NCI-H2196 treated with DMSO at 0.1 percent for 48 hours (cell line): ENCODE results near the gene CCDC172.
"Not testable (repeated sequence)": the region's sequence is repeated elsewhere in the genome, so short reads cannot be mapped to it uniquely, and the experiment has no call there.

Experiments used
- DNase-seq: peaks from one replicate; lab custom pipeline; 2025; ENCODE audit not compliant: unreplicated experiment; lab: John Stamatoyannopoulos, UW

CCDC172 gene

DNA sequence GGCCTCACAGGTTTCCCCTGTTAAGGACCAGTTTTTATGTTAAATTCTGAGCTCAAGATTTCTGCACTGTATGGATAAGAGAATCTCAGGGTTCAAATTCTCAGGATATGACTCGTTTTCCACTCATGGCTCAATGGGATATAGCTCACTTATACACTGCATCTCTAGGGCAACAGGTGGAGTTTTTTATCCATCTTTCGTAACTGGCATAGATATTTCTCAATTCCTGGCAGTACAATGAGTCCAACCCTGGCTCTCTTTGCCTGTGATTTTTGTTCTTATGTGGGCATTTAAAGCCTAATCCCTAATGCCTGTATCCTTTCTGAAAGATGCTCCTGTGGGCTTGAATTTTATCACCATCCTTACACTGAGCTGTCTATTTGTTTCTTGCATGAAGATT lies 7.6 kb downstream of the CCDC172 start:
- no peak for DNase-seq

DNA sequence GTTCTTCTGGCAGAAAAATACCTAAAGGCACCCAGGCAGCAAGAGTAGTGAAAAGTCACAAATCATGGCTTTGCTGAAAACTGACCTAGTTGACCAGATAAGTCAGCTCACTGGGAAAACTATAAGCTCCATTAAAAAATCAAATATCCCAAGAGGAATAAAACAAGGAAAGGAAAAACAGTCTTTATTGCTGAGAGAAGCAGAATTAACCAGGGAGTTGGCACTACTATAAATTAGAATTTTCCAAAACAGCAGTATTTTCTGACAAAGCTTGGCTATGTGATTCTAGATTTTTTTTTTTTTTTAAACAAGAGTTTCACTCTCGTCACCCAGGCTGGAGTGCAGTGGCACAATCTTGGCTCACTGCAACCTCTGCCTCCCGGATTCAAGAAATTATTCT lies 12.6 kb downstream of the CCDC172 start:
- no peak for DNase-seq

DNA sequence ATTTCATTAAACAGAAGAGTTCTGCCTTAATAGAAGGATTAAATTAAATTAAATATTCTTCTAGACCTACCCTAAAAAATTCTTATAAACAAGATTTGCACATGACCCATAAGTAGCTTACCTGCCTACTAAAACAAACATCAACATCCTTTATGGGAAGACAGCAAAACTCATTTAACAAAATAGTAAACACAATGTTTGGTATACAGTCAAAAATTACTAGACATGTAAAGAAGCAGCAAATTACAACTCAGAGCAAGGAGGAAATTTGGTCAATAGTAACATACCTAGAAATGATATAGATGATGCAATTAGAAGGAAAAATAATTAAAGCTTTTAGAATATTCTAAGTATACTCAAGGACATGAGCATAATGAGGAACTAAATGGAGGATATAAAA lies 27.9 kb downstream of the CCDC172 start:
- no peak for DNase-seq

- no peak for DNase-seq
These were observed 29.6 kb downstream of the CCDC172 start for GRCh38 chr10:116353817-116354216.

- DNase-seq: no peak
These were observed 31.1 kb downstream of the CCDC172 start for GRCh38 chr10:116355341-116355740.

- DNase-seq: no peak
These were observed 32.6 kb downstream of the CCDC172 start for GRCh38 chr10:116356833-116357232.

GRCh38 chr10:116364868-116365267 lies 40.6 kb downstream of the CCDC172 start:
- DNase-seq: no peak

DNA sequence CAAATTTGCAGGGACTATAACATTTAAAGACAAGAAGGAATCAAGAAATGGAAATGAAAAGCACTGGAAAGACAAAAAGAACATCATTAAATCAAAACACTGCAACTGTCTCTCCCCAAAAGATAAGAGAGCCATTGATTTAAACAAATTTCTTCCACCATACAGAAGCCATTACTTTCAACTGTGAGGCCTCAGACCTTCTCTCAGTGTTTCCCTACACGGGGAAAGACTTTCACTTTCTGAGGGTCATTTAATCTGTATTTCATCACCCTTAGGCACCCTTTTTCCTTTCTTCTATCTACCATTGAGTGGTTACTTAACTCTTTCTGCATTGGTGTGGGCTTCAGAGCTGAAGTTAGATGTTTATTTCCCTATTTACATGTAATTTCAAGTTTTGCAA lies 47.5 kb downstream of the CCDC172 start:
- no peak for DNase-seq

DNA sequence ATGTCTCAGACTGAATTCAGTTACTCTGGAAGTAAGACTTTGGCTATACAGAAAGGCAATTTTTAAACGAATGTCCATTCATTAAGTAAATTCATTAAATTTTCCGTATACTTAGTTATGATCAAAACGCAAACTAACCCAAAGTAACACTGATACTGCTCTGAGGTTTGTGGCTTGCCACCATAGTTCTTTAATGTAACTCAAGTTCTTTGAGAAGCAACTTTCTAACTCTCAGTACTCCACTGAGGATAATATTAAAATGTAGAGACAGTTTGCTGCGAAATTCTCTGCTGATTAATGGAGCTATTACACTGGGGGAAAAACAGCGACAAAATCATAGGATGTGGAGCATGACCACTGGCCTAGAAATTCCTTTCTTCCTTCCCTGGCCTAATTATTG lies 58.0 kb downstream of the CCDC172 start:
- no peak for DNase-seq

DNA sequence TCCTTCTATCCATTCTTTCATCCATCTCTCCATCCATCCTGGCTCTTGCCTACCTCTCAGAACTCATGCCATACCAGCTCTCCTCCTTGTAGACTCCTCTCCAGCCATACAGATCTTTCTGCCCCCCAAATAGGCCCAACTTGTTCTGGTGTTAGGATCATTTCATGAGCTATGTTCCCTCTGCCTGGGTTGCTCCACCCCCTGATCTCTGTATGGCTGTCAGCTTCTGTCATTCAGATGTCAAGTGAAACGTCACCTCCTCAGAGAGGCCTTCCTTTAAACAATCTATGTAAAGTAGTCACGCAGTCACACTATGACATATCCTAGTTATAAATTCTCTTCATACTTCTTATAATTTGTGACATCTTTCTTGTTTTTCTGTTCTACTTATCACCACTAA lies 61.1 kb downstream of the CCDC172 start:
- DNase-seq: no peak

- no peak for DNase-seq
These were observed 62.0 kb downstream of the CCDC172 start for GRCh38 chr10:116385994-116386809.

DNA sequence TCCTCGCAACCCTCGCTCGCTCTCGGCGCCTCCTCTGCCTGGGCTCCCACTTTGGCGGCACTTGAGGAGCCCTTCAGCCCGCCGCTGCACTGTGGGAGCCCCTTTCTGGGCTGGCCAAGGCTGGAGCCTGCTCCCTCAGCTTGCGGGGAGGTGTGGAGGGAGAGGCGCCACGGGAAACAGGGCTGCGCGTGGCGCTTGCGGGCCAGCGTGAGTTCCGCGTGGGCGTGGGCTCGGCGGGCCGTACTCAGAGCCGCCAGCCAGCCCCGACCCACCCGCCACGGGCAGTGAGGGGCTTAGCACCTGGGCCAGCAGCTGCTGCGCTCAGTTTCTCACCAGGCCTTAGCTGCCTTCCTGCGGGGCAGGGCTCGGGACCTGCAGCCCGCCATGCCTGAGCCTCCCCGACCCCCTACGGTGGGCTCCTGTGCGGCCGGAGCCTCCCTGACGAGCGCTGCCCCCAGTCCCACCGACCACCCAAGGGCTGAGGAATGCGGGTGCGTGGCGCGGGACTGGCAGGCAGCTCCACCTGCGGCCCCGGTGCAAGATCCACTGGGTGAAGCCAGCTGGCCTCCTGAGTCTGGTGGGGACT lies 69.1 kb downstream of the CCDC172 start:
- DNase-seq: not testable (repeated sequence)

DNA sequence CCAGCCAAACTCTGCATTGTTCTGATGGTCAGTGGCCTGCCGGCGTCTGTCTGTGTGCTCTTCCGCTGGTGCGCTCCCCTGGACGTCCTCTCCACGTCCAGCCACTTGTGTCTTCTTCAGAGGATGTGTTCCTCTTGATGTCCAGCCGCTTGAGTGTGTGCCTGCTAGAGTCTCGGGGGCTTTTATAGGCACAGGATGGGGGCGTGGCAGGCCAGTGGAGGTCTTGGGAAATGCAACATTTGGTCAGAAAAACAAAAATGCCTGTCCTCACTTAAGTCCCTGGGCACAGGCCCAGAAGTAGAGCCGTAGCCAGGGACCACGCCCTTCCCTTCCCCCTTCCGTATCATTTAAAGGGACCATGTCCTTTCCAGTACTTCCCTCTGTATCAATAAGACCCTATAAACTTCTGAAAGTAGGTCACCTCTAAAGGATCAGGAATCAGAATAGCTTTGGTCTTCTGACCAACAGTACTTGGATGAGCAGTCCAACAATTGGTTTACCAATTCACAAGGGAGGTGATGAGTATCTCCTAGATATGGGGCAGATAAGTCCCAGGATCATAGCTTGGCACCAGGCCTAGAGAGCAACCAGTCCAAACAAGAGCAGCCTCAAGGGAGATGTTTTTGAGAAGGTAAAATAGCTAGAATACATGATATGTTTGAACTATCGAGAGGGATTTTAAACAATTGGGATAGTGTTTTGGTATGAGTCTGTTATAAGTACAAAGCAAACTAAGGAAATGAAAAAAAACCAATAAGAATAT lies 71.2 kb downstream of the CCDC172 start:
- no peak for DNase-seq

DNA sequence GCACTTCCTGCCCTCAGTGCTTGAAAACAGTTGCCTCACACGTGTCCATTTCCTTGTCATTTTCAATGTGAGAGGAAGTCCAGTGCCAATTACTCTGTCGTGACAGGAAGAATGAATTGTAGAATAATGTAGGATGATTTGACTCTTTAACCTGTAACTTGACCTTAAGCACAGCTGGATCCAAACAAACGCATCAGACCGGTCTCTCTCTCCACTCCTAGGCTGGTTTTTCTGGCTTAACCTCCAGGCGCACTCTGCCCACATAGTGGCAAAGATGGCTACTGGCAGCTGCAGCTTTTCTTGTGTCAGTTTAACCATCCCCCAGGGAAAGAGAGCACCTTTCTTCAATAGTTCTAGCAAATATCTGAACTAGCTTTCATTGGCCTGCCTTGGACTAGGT lies 74.0 kb downstream of the CCDC172 start:
- no peak for DNase-seq

DNA sequence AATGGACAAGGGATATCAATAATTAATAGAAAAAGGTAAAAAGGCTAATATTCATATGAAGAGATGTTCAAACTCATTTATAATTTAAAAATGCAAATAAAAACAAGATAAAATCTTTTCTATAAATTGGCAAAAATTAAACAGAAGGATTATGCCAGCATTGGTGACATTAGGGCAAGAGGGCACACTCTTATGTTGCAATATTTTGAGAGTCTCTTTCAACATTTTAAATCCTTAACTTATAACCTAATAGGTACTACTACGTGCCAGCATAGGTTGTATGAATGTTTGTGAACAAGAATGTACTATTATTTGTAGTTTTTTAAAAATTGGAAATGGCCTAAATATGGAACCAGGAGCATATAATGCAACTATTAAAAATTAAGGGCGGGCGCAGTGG lies 78.6 kb downstream of the CCDC172 start:
- no peak for DNase-seq

- no peak for DNase-seq
These were observed 79.5 kb downstream of the CCDC172 start for GRCh38 chr10:116403740-116404250.

DNA sequence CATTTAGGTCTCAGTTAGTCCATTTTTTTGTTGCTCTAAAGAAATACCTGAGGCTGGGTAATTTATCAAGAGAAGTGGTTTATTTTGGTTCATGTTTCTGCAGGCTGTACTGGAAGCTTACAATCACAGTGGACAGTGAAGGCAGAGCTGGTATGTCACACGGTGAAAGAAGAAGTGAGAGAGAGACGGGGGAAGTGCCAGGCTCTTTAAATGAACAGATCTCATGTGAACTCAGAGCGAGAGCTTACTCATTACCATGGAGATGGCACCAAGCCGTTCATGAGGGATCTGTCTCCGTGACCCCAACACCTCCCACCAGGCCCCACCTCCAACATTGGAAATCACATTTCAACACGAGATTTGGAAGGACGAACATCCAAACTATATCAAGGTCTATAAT lies 84.5 kb downstream of the CCDC172 start:
- no peak for DNase-seq

GRCh38 chr10:116410351-116410750 lies 86.1 kb downstream of the CCDC172 start:
- no peak for DNase-seq

GRCh38 chr10:116417821-116418220 lies 93.6 kb downstream of the CCDC172 start:
- DNase-seq: no peak

DNA sequence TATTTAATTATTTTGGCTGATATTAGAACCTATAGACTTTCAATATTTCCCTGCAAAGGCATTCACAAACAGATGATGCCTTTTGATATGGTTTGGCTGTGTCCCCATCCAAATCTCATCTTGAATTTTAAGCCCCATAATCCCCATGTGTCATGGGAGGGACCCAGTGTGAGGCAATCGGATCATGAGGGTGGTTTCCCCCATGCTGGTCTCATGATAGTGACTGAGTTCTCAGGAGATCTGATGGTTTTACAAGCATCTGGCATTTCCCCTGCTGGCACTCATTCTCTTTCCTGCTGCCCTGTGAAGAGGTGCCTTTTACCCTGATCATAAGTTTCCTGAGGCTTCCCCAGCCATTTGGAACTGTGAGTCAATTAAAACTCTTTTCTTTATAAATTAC lies 94.1 kb downstream of the CCDC172 start:
- no peak for DNase-seq

DNA sequence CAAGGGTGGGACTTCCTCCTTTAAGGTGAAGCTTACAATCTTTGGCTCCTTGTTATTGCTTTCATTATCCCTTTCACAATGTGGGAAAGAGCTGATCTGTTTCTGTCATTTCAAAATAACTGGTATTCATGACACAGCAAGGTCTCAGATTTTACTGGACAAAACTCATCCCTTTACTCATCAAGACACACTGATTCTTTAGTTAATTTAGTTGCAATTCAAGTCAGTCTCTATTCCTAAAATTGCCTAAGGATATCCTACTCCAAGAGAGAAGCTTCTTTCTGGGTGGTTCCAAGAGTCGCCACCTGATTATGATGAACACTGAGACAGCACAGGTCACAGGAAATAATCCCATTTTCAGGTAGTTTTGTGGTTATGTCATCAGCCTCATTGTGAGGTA lies 97.6 kb downstream of the CCDC172 start:
- no peak for DNase-seq

DNA sequence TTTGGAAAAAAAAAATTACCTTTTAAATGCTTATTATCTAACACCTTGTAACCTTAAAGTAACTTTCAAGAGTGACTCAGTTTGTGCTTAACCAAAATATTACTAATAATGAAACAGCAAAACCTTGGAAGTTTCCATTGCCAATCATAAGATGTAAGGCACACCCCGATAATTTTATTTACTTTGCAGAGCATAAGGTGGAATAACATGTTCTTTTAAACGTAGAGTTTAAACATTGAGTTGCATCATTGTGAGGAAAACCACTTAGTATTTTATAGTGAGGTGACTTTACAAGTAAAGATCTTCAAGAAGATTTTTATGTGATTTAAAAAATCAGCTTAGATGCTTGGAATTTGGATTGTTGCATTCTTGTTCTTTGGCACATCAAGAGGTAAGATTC lies 103.4 kb downstream of the CCDC172 start, which contains the start of gene PNLIPRP3:
TSS of gene PNLIPRP3 (plus strand) at position 177 of the 400 bp plus-strand sequence. CDS start at position 343, 166 bp downstream.
- DNase-seq: no peak
